NCI-H526 treated with DMSO at 0.1 percent for 48 hours (cell line): ENCODE measurements around the gene SAMD8.
"Not testable (repeated sequence)": the region's sequence is repeated elsewhere in the genome, so short reads cannot be mapped to it uniquely, and the experiment has no call there.

Source experiments
- DNase-seq: peaks from one replicate; lab custom pipeline; 2025; lab: John Stamatoyannopoulos, UW

SAMD8 gene

GRCh38 chr10:75195035-75195763 lies 83.7 kb downstream of the SAMD8 start:
- DNase-seq, result no peak

- no peak for DNase-seq
These were observed 85.6 kb downstream of the SAMD8 start for GRCh38 chr10:75197066-75197465.

- no peak for DNase-seq
These were observed 86.5 kb downstream of the SAMD8 start for GRCh38 chr10:75197906-75198305.

- not testable (repeated sequence) for DNase-seq
These were observed 88.5 kb downstream of the SAMD8 start for GRCh38 chr10:75199949-75200348.

- no peak for DNase-seq
These were observed 90.4 kb downstream of the SAMD8 start for GRCh38 chr10:75201793-75202307.

- DNase-seq, result no peak
These were observed 91.0 kb downstream of the SAMD8 start for GRCh38 chr10:75202321-75203045.

GRCh38 chr10:75203046-75203620 lies 91.7 kb downstream of the SAMD8 start:
- not testable (repeated sequence) for DNase-seq

GRCh38 chr10:75203724-75204123 lies 92.3 kb downstream of the SAMD8 start:
- no peak for DNase-seq

- no peak for DNase-seq
These were observed 94.5 kb downstream of the SAMD8 start for GRCh38 chr10:75205908-75206307.

GRCh38 chr10:75206638-75207037 lies 95.2 kb downstream of the SAMD8 start:
- not testable (repeated sequence) for DNase-seq

GRCh38 chr10:75207079-75207856 lies 95.8 kb downstream of the SAMD8 start:
- no peak for DNase-seq

GRCh38 chr10:75207857-75208144 lies 96.3 kb downstream of the SAMD8 start:
- no peak for DNase-seq

- DNase-seq, result no peak
These were observed 96.7 kb downstream of the SAMD8 start for GRCh38 chr10:75208181-75208580.

- no peak for DNase-seq
These were observed 97.8 kb downstream of the SAMD8 start for GRCh38 chr10:75209086-75209920.

GRCh38 chr10:75209921-75210281 lies 98.4 kb downstream of the SAMD8 start:
- DNase-seq, result no peak

GRCh38 chr10:75210282-75211006 lies 99.0 kb downstream of the SAMD8 start, which contains the start of gene VDAC2:
Gene VDAC2 (plus strand): TSS chr10:75210796. CDS start chr10:75211159, 363 bp downstream.
- peak; percentile 51 for DNase-seq

GRCh38 chr10:75211007-75211691 lies 99.7 kb downstream of the SAMD8 start:
- no peak for DNase-seq

- DNase-seq, result no peak
These were observed 100.9 kb downstream of the SAMD8 start for GRCh38 chr10:75212343-75212742.

- DNase-seq, result no peak
These were observed 108.8 kb downstream of the SAMD8 start for GRCh38 chr10:75220274-75220673.

GRCh38 chr10:75221492-75221891 lies 110.0 kb downstream of the SAMD8 start:
- DNase-seq, result not testable (repeated sequence)
